Measurements from ENCODE around the gene YWHAB.

- TF ChIP-seq CTCF (conservative IDR thresholded peaks at IDR 0.05 in 1 of 2, IDR thresholded peaks at IDR 0.05 in 1 of 2; ENCODE audit: low read depth in 1 of 2, low read length in 2 of 2) (no peak), EZH2 (IDR thresholded peaks at IDR 0.05; ENCODE audit: low read length, missing control alignments) (no peak)
Measured at GRCh38 chr20:44948513-44948912, 63.0 kb downstream of the YWHAB start.

Measured in fibroblast of lung (primary cell).